IMR-90 (cell line): ENCODE data around the gene LLGL2. TPM values are rescaled to one million over a fixed set of nuclear protein-coding genes. Genes with fewer than 3 reads are reported as not detected.

ENCODE experiments used
- ATAC-seq: fragments of 200-7000 bp; cut with Tn5 transposase; 2 replicates; pipeline ENCODE4 v1.9.1; 2020; ENCODE audit warnings: low read depth, mild to moderate bottlenecking, moderate library complexity
- BruUV-seq: library from RNA; stranded (reverse); fragments of 400-500 nt; replicated peaks from 2 replicates; lab custom pipeline; 2021; lab: Mats Ljungman, UMichigan
- CTCF ChIA-PET: fragments of 300-600 bp; formaldehyde crosslinking; extraction: SDS; loops from one replicate; lab custom pipeline; 2021; ENCODE audit warnings: antibody characterized with exemption; lab: Yijun Ruan, JAX
- POLR2A ChIA-PET: fragments of 300-600 bp; sonication (Branson Sonifier 250); formaldehyde crosslinking; loops from one replicate; lab custom pipeline; 2022; ENCODE audit warnings: antibody characterized with exemption; ENCODE audit not compliant: unreplicated experiment; lab: Charles Lee
- DNase-seq: peaks from one replicate; pipeline ENCODE4 v3.0.0; 2013
- H2AFZ ChIP-seq: replicated peaks from 2 replicates; pipeline ENCODE3; 2013; ENCODE audit warnings: low read length, mild to moderate bottlenecking; ENCODE audit not compliant: poor library complexity
- H2AK5ac ChIP-seq: 2 replicates; pipeline ENCODE4 v1.6.1; 2013; ENCODE audit warnings: low read depth, low read length, inconsistent platforms
- H2AK9ac ChIP-seq: replicated peaks from 2 replicates; pipeline ENCODE3; 2013; ENCODE audit warnings: mild to moderate bottlenecking, low read depth, low read length, moderate library complexity; ENCODE audit not compliant: poor library complexity
- H2BK120ac ChIP-seq: 2 replicates; pipeline ENCODE4 v1.6.1; 2013; ENCODE audit warnings: low read depth, low read length, inconsistent platforms
- H2BK15ac ChIP-seq: 3 replicates; pipeline ENCODE4 v1.6.1; 2013; ENCODE audit warnings: low read depth, low read length, inconsistent platforms
- H2BK20ac ChIP-seq: 2 replicates; pipeline ENCODE4 v1.6.1; 2013; ENCODE audit warnings: low read depth, mild to moderate bottlenecking, inconsistent platforms, low read length, moderate library complexity
- H2BK5ac ChIP-seq: 2 replicates; pipeline ENCODE4 v1.6.1; 2013; ENCODE audit warnings: mild to moderate bottlenecking, low read depth, low read length, inconsistent platforms; ENCODE audit not compliant: poor library complexity, severe bottlenecking
- H3K14ac ChIP-seq: replicated peaks from 2 replicates; pipeline ENCODE4 v1.6.1; 2013; ENCODE audit warnings: low read depth, low read length, inconsistent platforms
- H3K18ac ChIP-seq: 2 replicates; pipeline ENCODE4 v1.6.1; 2013; ENCODE audit warnings: low read depth, low read length, control low read depth
- H3K23ac ChIP-seq: 2 replicates; pipeline ENCODE4 v1.6.1; 2013; ENCODE audit warnings: low read depth, low read length, inconsistent platforms
- H3K27ac ChIP-seq: 2 replicates; pipeline ENCODE4 v1.5.1; 2013; ENCODE audit warnings: mild to moderate bottlenecking, control low read depth, low read length; ENCODE audit not compliant: insufficient read depth
- H3K27me3 ChIP-seq: 2 replicates; pipeline ENCODE4 v1.6.1; 2013; ENCODE audit warnings: low read length; ENCODE audit not compliant: control insufficient read depth, insufficient read depth
- H3K36me3 ChIP-seq: 2 replicates; pipeline ENCODE4 v1.6.1; 2013; ENCODE audit warnings: low read length, mixed read lengths; ENCODE audit not compliant: control insufficient read depth, insufficient read depth
- H3K4ac ChIP-seq: 2 replicates; pipeline ENCODE4 v1.6.1; 2013; ENCODE audit warnings: low read depth, low read length, inconsistent platforms
- H3K4me1 ChIP-seq: 2 replicates; pipeline ENCODE4 v1.6.1; 2013; ENCODE audit warnings: low read length, mixed read lengths; ENCODE audit not compliant: control insufficient read depth, insufficient read depth
- H3K4me2 ChIP-seq: 2 replicates; pipeline ENCODE4 v1.6.1; 2013; ENCODE audit warnings: low read depth, mild to moderate bottlenecking, control low read depth, low read length, moderate library complexity
- H3K4me3 ChIP-seq: 2 replicates; pipeline ENCODE4 v1.5.1; 2013; ENCODE audit warnings: low read depth, mild to moderate bottlenecking, control low read depth, low read length, moderate library complexity; ENCODE audit not compliant: insufficient read depth
- H3K56ac ChIP-seq: 2 replicates; pipeline ENCODE4 v1.6.1; 2013; ENCODE audit warnings: low read length, inconsistent platforms; ENCODE audit not compliant: insufficient read depth; ENCODE audit errors: extremely low read depth
- H3K79me1 ChIP-seq, 2 experiments: 2 replicates each; pipeline ENCODE4 v1.6.1; 2013; ENCODE audit warnings: low read length in 2 of 2, inconsistent platforms in 1 of 2, low read depth in 1 of 2
- H3K9ac ChIP-seq: 2 replicates; pipeline ENCODE4 v1.6.1; 2013; ENCODE audit warnings: low read depth, low read length, control low read depth
- H3K9me1 ChIP-seq: 2 replicates; pipeline ENCODE4 v1.6.1; 2013; ENCODE audit warnings: low read length, inconsistent platforms; ENCODE audit not compliant: insufficient read depth
- H3K9me3 ChIP-seq: 2 replicates; pipeline ENCODE4 v1.6.1; 2013; ENCODE audit warnings: low read length; ENCODE audit not compliant: control insufficient read depth, insufficient read depth
- H4K20me1 ChIP-seq: 2 replicates; pipeline ENCODE4 v1.6.1; 2013; ENCODE audit warnings: low read length, inconsistent platforms; ENCODE audit not compliant: insufficient read depth
- H4K5ac ChIP-seq: 2 replicates; pipeline ENCODE4 v1.6.1; 2013; ENCODE audit warnings: mild to moderate bottlenecking, low read depth, low read length, control low read depth
- H4K8ac ChIP-seq, 2 experiments: 2 replicates each; pipeline ENCODE4 v1.6.1; 2013; ENCODE audit warnings: low read depth in 2 of 2, low read length in 2 of 2, control low read depth in 1 of 2, inconsistent platforms in 1 of 2
- H4K91ac ChIP-seq: 2 replicates; pipeline ENCODE4 v1.6.1; 2013; ENCODE audit warnings: low read depth, low read length, inconsistent platforms; ENCODE audit not compliant: insufficient read depth
- BHLHE40 ChIP-seq: fragments of 150-350 bp; IDR thresholded peaks from 2 replicates; pipeline ENCODE4 v1.6.1; 2016; ENCODE audit warnings: mild to moderate bottlenecking, low read depth, low read length
- CEBPB ChIP-seq: IDR thresholded peaks from 2 replicates; pipeline ENCODE4 v1.6.1; 2012; ENCODE audit warnings: low read depth, low read length, improper control_type of control experiment
- CHD1 ChIP-seq: IDR thresholded peaks from 2 replicates; pipeline ENCODE4 v1.6.1; 2012; ENCODE audit warnings: low read depth, low read length, improper control_type of control experiment
- FOS ChIP-seq: fragments of 150-350 bp; IDR thresholded peaks from 2 replicates; pipeline ENCODE4 v1.6.1; 2016; ENCODE audit warnings: low read depth, low read length
- MAFK ChIP-seq: IDR thresholded peaks from 2 replicates; pipeline ENCODE4 v1.6.1; 2012; ENCODE audit warnings: low read depth, low read length, improper control_type of control experiment
- MAZ ChIP-seq: IDR thresholded peaks from 2 replicates; pipeline ENCODE4 v1.6.1; 2012; ENCODE audit warnings: low read depth, mild to moderate bottlenecking, low read length, improper control_type of control experiment, moderate library complexity, borderline replicate concordance
- MXI1 ChIP-seq: IDR thresholded peaks from 2 replicates; pipeline ENCODE4 v1.6.1; 2012; ENCODE audit warnings: low read depth, mild to moderate bottlenecking, low read length, moderate library complexity, borderline replicate concordance
- NFE2L2 ChIP-seq: fragments of 150-350 bp; IDR thresholded peaks from 2 replicates; pipeline ENCODE4 v1.6.1; 2016; ENCODE audit warnings: low read depth, mild to moderate bottlenecking, low read length
- POLR2A ChIP-seq: IDR thresholded peaks from 2 replicates; pipeline ENCODE4 v1.6.1; 2012; ENCODE audit warnings: mild to moderate bottlenecking, low read depth, low read length
- RAD21 ChIP-seq: IDR thresholded peaks from 2 replicates; pipeline ENCODE4 v1.6.1; 2012; ENCODE audit warnings: low read length, improper control_type of control experiment
- RCOR1 ChIP-seq: IDR thresholded peaks from 2 replicates; pipeline ENCODE4 v1.6.1; 2012; ENCODE audit warnings: mild to moderate bottlenecking, low read length, improper control_type of control experiment; ENCODE audit not compliant: insufficient replicate concordance
- RFX5 ChIP-seq: IDR thresholded peaks from 2 replicates; pipeline ENCODE4 v1.8.0; 2012; ENCODE audit warnings: low read depth, mild to moderate bottlenecking, low read length, moderate library complexity
- SMC3 ChIP-seq: fragments of 150-350 bp; IDR thresholded peaks from 2 replicates; pipeline ENCODE4 v1.6.1; 2016; ENCODE audit warnings: low read depth, mild to moderate bottlenecking, antibody characterized with exemption, low read length, moderate library complexity
- WGBS, 2 experiments: methylation state at CpG; one replicate each; pipeline versions ENCODE4 v1.1.5 to v1.1.7; 2013; ENCODE audit warnings: missing lambda C conversion rate in 2 of 2; ENCODE audit not compliant: insufficient read length in 1 of 2; ENCODE audit errors: extremely low coverage in 2 of 2; 5-methylcytosine and 5-hydroxymethylcytosine counted together
- dilution Hi-C: fragments of 300-500 bp; cut with HindIII; formaldehyde crosslinking; loops from one replicate; pipeline ENCODE4 v1.14.3; 2018; ENCODE audit warnings: low sequenced_read_pairs; ENCODE audit not compliant: unreplicated experiment
- in situ Hi-C: fragments of 300-500 bp; cut with MboI; formaldehyde crosslinking; loops from 3 replicates; pipeline ENCODE4 v1.14.3; 2019; ENCODE audit warnings: low sequenced_read_pairs, inconsistent platforms, mixed read lengths
- intact Hi-C: fragments of 100-400 bp; cut with micrococcal nuclease; formaldehyde crosslinking; loops from 2 replicates; pipeline ENCODE4 v1.10.0; 2022
- polyA plus RNA-seq, 3 experiments: library from polyadenylated mRNA; depleted of rRNA; stranded (reverse); fragments of >200 nt; gene quantifications; 2 replicates each; pipeline ENCODE4 v1.2.3, GENCODE V29; 2012; ENCODE audit warnings: low replicate concordance in 1 of 3
- total RNA-seq: library from RNA; depleted of rRNA; stranded (reverse); fragments of >200 nt; gene quantifications from 2 replicates; pipeline ENCODE4 v1.2.3, GENCODE V29; 2012
- TF ChIP-seq, protein P1 (sequence below): fragments of 150-350 bp; IDR thresholded peaks from 2 replicates; pipeline ENCODE4 v1.6.1; 2016; ENCODE audit warnings: low read depth, mild to moderate bottlenecking, low read length, moderate library complexity, borderline replicate concordance
- TF ChIP-seq, protein P2 (sequence below): conservative IDR thresholded peaks from 2 replicates; pipeline ENCODE4 v1.5.1; 2012; ENCODE audit warnings: mild to moderate bottlenecking, low read depth, low read length, improper control_type of control experiment
- TF ChIP-seq, protein P3 (sequence below): fragments of 150-350 bp; IDR thresholded peaks from 2 replicates; pipeline ENCODE4 v1.6.1; 2017; ENCODE audit warnings: mild to moderate bottlenecking, antibody characterized with exemption, low read length, low read depth

Gene LLGL2
- total and polyA plus RNA-seq, 2 of the 4 experiments (the other 2 are of a cell fraction): 0.54 to 0.72 TPM

DNA sequence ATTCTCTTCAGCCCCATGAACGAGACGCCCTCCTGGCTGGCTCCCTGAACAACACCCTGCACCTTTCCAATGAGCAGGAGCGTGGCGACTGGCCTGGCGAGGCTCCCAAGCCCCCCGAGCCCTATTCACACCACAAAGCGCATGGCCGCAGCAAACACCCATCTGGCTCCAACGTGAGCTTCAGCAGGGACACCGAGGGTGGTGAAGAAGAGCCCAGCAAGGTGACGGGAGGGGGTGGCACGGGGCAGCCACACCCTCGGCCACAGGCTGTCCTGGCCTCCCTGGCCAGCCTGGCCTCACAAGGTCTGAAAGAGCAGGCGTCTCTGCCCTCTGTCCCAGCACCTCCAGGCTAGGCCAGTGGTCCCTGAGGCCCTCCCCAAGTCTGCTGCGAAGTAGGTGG, 33.8 kb upstream of the LLGL2 start:
- H4K20me1 ChIP-seq: no peaks in the 10 kb centered on the region; the same call in 1 of the 2 replicates
- in situ Hi-C loops: no loop called here
- H3K9me3 ChIP-seq: no peaks in the 10 kb centered on the region
- no peak overlapping the region for H3K4ac ChIP-seq
- H3K9me1 ChIP-seq: no peaks in the 10 kb centered on the region; the same call in none of the 2 replicates
- dilution Hi-C loops: no loop called here
- TF ChIP-seq NFE2L2: no peak
- TF ChIP-seq CEBPB: no peak
- TF ChIP-seq RAD21: no peak
- no peak for TF ChIP-seq MAFK
- TF ChIP-seq MXI1: no peak
- no peak for TF ChIP-seq FOS
- TF ChIP-seq CHD1: no peak
- TF ChIP-seq, protein P1, sequence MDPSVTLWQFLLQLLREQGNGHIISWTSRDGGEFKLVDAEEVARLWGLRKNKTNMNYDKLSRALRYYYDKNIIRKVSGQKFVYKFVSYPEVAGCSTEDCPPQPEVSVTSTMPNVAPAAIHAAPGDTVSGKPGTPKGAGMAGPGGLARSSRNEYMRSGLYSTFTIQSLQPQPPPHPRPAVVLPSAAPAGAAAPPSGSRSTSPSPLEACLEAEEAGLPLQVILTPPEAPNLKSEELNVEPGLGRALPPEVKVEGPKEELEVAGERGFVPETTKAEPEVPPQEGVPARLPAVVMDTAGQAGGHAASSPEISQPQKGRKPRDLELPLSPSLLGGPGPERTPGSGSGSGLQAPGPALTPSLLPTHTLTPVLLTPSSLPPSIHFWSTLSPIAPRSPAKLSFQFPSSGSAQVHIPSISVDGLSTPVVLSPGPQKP: no peak
- TF ChIP-seq MAZ: no peak
- TF ChIP-seq RFX5: no peak
- TF ChIP-seq RCOR1: no peak
- no peak for TF ChIP-seq POLR2A
- TF ChIP-seq, protein P2, sequence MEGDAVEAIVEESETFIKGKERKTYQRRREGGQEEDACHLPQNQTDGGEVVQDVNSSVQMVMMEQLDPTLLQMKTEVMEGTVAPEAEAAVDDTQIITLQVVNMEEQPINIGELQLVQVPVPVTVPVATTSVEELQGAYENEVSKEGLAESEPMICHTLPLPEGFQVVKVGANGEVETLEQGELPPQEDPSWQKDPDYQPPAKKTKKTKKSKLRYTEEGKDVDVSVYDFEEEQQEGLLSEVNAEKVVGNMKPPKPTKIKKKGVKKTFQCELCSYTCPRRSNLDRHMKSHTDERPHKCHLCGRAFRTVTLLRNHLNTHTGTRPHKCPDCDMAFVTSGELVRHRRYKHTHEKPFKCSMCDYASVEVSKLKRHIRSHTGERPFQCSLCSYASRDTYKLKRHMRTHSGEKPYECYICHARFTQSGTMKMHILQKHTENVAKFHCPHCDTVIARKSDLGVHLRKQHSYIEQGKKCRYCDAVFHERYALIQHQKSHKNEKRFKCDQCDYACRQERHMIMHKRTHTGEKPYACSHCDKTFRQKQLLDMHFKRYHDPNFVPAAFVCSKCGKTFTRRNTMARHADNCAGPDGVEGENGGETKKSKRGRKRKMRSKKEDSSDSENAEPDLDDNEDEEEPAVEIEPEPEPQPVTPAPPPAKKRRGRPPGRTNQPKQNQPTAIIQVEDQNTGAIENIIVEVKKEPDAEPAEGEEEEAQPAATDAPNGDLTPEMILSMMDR: no peak
- no peak for TF ChIP-seq BHLHE40
- TF ChIP-seq, protein P3, sequence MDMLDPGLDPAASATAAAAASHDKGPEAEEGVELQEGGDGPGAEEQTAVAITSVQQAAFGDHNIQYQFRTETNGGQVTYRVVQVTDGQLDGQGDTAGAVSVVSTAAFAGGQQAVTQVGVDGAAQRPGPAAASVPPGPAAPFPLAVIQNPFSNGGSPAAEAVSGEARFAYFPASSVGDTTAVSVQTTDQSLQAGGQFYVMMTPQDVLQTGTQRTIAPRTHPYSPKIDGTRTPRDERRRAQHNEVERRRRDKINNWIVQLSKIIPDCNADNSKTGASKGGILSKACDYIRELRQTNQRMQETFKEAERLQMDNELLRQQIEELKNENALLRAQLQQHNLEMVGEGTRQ: no peak
- TF ChIP-seq SMC3: no peak
- no peaks in the 10 kb centered on the region for H3K4me1 ChIP-seq
- no peak overlapping the region for H2AK5ac ChIP-seq
- no peak overlapping the region for H3K23ac ChIP-seq
- no peak overlapping the region for H4K91ac ChIP-seq
- H2BK120ac ChIP-seq: no peak overlapping the region
- H3K4me2 ChIP-seq: no peak overlapping the region
- H3K4me3 ChIP-seq: no peak overlapping the region
- no peak overlapping the region for H2AK9ac ChIP-seq
- H2AFZ ChIP-seq: no peak overlapping the region
- no peak overlapping the region for H4K8ac ChIP-seq
- H3K27ac ChIP-seq: no peak overlapping the region
- ATAC-seq (no peak), DNase-seq (no peak)
- H3K36me3 ChIP-seq: peaks cover 45% of the 10 kb centered on the region
- peaks cover 0 to 6% of the 10 kb centered on the region in 2 experiments; a peak in 1 of 4 replicates for H3K79me1 ChIP-seq
- H3K14ac ChIP-seq: no peak overlapping the region
- ChIA-PET POLR2A (no interaction called here), CTCF (no interaction called here)
- no peak overlapping the region for H3K56ac ChIP-seq
- no peak overlapping the region for H2BK20ac ChIP-seq
- no peak overlapping the region for H2BK5ac ChIP-seq
- H2BK15ac ChIP-seq: no peak overlapping the region
- H3K18ac ChIP-seq: no peak overlapping the region
- no TSS peak for BruUV-seq
- H3K27me3 ChIP-seq: no peaks in the 10 kb centered on the region
- no peak overlapping the region for H4K5ac ChIP-seq
- no peak overlapping the region for H3K9ac ChIP-seq
- intact Hi-C loops: no loop called here
- 86% methylated on average over 11 of the region's 15 CpGs; no CpG with 5 or more reads in 1 of the 2 experiments for WGBS, 2 experiments
